GM21515 (cell line): Measurements from ENCODE around the gene TMEM176B.

Source experiments
- ATAC-seq: cut with Tn5 transposase; IDR thresholded peaks from one replicate; pipeline ENCODE4 v1.9.1; 2021; ENCODE audit not compliant: unreplicated experiment

TMEM176B gene

GRCh38 chr7:150799741-150800580, at the start of gene TMEM176B:
Gene TMEM176B, minus strand, starts transcription at chr7:150800364. Its CDS starts 3,795 bp downstream, at chr7:150796569.
- no peak for ATAC-seq

DNA sequence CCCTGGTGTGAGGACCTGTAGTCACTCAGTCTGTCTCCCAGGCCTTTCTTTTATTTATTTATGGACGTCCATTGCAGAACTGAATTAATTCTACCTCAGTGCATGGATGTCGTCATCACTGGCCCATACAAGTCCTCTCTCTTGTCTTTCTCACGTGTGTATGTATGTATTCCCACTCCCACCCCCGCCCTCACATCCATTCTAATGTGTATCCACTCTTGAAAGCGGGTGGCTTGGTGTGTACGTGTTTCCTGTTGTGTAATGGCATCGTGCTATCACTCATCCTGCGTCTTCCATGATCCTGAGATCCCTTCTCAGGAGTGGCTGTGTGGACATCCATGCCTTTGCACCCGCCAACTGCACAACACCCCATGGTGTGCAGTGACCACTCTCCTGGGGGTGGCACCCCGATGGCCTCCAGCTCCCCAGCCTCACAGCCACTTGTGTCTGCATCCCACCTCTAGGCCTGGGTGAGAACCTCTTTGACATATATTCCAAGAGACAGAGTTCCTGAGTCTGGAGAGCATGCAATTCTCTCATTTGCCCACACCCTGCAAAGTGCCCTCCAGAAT, 49.1 kb upstream of the TMEM176B start:
- no peak for ATAC-seq

DNA sequence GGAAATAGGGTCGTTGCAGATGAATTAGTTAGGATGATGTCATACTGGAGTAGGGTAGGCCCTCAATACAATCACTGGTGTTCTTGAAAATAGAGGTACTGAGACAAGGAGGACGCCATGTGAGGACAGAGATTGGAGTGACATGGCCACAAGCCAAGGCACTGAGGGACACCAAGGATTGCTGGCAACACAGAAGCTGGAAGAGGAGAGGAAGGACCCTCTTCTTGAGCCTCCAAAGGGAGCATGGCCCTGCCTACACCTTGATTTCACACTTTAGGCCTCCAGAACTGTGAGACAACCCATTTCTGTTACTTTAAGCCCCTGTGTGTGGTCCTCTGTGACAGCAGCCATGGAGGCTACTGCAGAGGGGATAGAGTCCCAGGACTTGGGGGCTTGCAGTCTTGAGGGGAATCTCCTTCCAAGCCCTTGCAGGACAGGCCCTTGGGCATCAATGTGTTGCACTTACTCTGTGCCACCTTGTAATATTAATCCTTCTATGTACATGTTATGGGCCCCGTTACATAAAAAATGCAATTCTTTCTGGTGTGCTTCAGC, 48.5 kb upstream of the TMEM176B start:
- no peak for ATAC-seq

GRCh38 chr7:150848111-150848510, 47.9 kb upstream of the TMEM176B start:
- ATAC-seq = no peak

DNA sequence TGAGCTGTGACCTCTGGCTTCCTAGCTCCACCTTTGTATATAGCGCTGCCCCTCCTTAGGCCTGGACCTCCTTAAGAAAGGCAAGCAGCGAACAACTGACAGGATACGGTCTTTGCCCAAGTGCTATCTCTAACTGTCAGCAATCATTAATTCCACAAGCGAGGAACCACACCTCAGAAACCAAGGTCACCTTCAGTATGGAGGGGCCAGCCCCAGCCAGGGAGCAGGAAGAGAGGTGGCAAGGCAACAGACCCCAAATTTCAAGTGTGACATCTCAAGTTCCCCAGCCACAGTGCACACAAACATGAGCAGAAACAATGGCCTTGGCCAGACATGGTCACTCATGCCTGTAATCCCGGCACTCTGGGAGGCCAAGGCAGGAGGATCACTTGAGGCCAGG, 47.4 kb upstream of the TMEM176B start:
- ATAC-seq = no peak

- ATAC-seq = no peak
These were observed 46.3 kb upstream of the TMEM176B start for GRCh38 chr7:150846291-150847115.

- no peak for ATAC-seq
These were observed 45.3 kb upstream of the TMEM176B start for GRCh38 chr7:150845421-150845861.

- ATAC-seq = no peak
These were observed 42.6 kb upstream of the TMEM176B start for GRCh38 chr7:150842716-150843115.

DNA sequence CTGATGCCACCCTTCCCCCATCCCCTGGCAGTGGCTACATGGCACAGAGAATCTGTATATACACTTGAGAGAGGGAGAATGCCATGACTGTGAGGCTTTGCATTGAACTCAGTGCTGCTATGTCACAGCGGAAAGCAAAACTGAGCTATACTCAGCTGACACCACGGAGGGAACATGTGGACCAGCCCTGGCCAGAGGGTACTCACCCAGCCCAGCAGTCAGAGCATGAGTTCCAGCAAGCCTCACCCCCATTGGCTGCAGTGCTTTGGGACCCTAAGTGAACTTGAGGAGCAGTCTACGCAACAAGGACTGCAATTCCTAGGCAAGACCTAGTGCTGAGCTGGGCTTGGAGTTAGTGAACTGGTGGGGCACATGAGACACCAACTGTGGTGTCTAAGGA, 41.9 kb upstream of the TMEM176B start:
- no peak for ATAC-seq

DNA sequence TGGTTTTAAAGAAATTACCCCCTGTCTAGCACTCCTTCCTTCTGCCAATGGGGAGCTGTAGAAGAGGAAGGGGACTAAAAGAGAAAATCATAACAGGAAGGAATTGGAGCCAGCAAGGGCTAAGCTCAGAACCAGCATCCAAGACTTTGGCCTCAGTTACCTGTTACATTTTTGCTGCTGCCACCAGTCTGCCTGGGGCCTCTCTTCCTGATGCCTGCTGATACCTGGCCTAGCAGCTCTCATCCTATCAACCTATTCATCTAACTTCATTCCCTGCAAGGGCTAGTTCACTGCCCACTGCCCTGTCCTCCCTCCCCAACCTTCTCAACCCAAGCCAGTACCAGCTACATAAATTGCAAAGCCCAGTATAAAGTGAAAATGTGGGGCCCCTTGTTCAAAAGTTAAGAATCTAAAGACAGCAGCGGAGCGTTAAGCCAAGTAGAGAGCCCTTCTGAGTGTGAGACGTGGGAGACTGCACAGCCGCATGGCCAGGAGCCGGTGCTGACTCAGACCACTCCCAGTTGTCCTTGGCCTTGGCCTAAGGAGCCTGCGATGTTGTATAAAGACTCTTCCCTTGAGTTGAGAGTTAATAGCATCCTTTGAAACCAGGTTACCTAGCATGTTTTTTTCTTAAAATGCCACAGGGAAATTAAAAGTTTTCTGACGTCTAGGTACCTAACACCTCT, 38.9 kb upstream of the TMEM176B start:
- no peak for ATAC-seq

DNA sequence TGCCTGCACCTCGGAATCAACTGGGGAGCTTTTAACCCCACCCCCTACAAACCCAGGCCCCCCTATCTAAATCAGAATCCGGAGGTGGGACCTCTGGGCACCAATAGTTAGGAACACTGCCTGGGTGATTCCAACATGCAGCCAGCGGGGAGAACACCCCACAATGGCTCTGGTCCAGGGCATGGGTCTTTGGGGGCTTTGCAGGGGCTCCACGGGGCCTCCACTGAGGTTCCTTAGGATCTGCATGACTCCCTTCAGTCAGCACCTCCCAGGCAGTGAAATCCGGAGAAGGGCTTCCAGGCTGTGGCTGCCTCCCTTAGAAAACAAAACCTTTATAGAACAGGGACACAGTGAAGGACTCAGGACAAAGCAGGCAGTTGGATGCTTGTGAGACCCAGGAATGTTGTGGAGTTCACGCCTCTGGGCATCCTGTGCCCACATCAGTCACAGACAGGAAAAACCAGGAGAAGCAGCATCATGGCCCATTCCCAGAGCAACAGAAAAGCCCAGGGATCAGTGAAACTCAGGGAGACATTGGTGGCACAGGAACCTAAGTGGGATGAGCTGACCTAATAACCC, 35.6 kb upstream of the TMEM176B start:
- ATAC-seq = no peak

GRCh38 chr7:150835019-150835418, 34.9 kb upstream of the TMEM176B start:
- ATAC-seq = no peak

GRCh38 chr7:150831851-150832250, 31.7 kb upstream of the TMEM176B start:
- no peak for ATAC-seq

DNA sequence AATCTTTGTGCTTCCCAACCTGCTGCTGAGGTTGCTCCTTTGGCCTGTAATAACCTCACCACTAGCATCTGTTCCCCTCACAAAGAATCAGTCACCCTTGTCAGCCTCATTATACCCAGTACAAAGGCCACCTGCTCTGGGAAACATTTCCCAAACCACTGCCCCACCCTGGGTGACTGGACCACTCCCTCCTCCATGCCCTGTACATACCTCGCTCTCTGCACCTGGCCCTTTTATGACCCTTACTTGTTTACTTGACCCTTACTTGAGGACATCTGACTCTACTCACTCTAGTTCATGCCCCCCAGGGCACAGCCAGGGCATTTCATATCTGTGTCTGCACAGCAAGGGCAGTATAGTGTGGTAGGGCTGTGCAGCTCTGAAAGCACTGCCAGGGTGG, 30.8 kb upstream of the TMEM176B start:
- no peak for ATAC-seq

GRCh38 chr7:150829426-150829825, 29.3 kb upstream of the TMEM176B start:
- ATAC-seq = no peak

DNA sequence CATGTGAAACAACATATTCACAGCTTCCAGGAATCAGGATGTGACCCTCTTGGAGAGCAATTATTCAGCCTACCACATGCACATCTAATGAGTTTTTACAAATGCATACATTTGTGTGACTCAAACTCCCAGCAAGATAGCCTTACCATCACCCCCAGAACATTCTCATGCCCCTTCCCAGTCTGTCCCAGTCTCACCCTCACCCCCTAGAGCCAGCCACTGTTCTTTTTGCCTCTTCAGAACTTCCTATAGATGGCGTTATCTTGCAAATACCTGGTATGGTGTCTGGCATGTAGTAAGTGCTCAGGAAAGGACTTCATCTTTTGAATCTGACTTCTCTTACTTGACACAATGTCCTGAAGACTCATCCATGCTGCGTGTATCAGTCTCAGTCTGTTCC, 28.2 kb upstream of the TMEM176B start:
- ATAC-seq = no peak

- ATAC-seq = no peak
These were observed 26.1 kb upstream of the TMEM176B start for GRCh38 chr7:150826061-150826849.

DNA sequence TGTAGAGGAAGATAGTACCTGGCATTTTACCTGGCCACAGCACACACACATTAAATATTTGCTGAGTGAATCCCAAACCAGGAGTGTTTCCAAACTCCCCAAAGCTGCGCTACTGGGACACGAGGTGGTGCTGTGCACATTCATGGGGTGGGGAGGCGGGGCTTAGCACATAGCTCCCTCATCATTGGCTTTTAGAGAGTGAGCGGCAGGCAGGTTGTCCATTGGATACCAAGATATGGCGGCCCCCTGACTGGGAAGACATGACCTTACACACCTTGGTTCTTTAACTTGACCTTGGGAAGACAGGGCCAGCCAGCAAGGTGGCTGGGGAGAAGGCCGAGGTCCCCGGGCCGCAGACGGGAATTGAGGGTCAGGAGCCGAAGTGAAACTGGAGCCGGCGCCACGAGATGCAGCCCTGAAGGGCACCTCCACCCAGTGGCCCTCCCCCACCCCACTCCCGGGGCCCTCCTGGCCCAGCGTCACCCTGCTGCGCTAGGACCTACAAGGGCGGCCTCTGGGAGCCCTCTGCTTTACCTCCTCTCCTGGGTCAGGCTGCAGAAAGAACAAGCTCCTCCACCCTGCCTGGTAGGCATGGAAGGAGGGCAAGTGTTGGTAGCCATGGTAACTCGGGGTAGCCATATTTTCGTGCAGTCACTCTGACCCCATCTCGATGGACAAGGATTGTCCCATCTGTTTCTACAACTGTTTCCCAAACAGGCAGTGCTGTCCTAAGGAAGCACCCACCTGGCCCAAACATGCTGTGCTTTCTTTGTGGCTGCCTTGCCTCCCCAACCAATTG, 24.4 kb upstream of the TMEM176B start:
- no peak for ATAC-seq
